PC-3 (cell line): Measurements from ENCODE around the gene SLC2A4. TPM values are rescaled to one million over a fixed set of nuclear protein-coding genes. Genes with fewer than 3 reads are reported as not detected.

Source experiments
- ATAC-seq: fragments of 200-7000 bp; cut with Tn5 transposase; 2 replicates; pipeline ENCODE4 v1.9.1; 2020; ENCODE audit warnings: mild to moderate bottlenecking, moderate library complexity
- BruUV-seq: library from RNA; stranded (reverse); fragments of 400-500 nt; replicated peaks from 2 replicates; lab custom pipeline; 2021; lab: Mats Ljungman, UMichigan
- CTCF ChIA-PET: fragments of 300-600 bp; sonication (Branson Sonifier 250); formaldehyde crosslinking; loops from one replicate; lab custom pipeline; 2022; ENCODE audit warnings: antibody characterized with exemption; lab: Charles Lee
- POLR2A ChIA-PET: fragments of 300-600 bp; sonication (Branson Sonifier 250); formaldehyde crosslinking; loops from one replicate; lab custom pipeline; 2022; ENCODE audit warnings: antibody characterized with exemption; ENCODE audit not compliant: unreplicated experiment; lab: Charles Lee
- DNase-seq: peaks from one replicate; pipeline ENCODE4 v3.0.0-alpha.2; 2015
- H2AFZ ChIP-seq: fragments of 300-600 bp; sonication (generic); 2 replicates; pipeline ENCODE4 v1.6.0; 2016; ENCODE audit warnings: antibody characterized with exemption, low read length
- H3F3A ChIP-seq: fragments of 300-600 bp; sonication (generic); one replicate; pipeline ENCODE4 v1.6.0; 2017; ENCODE audit warnings: antibody characterized with exemption, low read length, control low read depth, mild to moderate bottlenecking; ENCODE audit not compliant: unreplicated experiment
- H3K27ac ChIP-seq: fragments of 300-600 bp; sonication (generic); 2 replicates; pipeline ENCODE4 v1.5.1; 2016; ENCODE audit warnings: mild to moderate bottlenecking, low read length
- H3K27me3 ChIP-seq: fragments of 300-600 bp; sonication (generic); 2 replicates; pipeline ENCODE4 v1.6.1; 2016; ENCODE audit warnings: low read length, mixed read lengths
- H3K36me3 ChIP-seq: fragments of 300-600 bp; sonication (generic); 2 replicates; pipeline ENCODE4 v1.6.1; 2016; ENCODE audit warnings: low read depth, mixed run types, low read length, mixed read lengths
- H3K4me1 ChIP-seq: fragments of 300-600 bp; sonication (generic); 2 replicates; pipeline ENCODE4 v1.5.1; 2016; ENCODE audit warnings: low read length; ENCODE audit not compliant: insufficient read depth
- H3K4me2 ChIP-seq: fragments of 300-600 bp; sonication (generic); 2 replicates; pipeline ENCODE4 v1.6.0; 2016; ENCODE audit warnings: low read length
- H3K4me3 ChIP-seq: fragments of 300-600 bp; sonication (generic); 2 replicates; pipeline ENCODE4 v1.5.1; 2016; ENCODE audit warnings: mild to moderate bottlenecking, low read length, mixed read lengths
- H3K79me2 ChIP-seq: fragments of 300-600 bp; sonication (generic); 2 replicates; pipeline ENCODE4 v1.6.1; 2017; ENCODE audit warnings: low read length, mixed read lengths
- H3K9ac ChIP-seq: fragments of 300-600 bp; sonication (generic); 2 replicates; pipeline ENCODE4 v1.6.0; 2016; ENCODE audit warnings: mild to moderate bottlenecking, low read length
- H3K9me2 ChIP-seq: fragments of 300-600 bp; sonication (generic); replicated peaks from 2 replicates; pipeline ENCODE4 v1.6.1; 2016; ENCODE audit warnings: mixed run types, low read length, mixed read lengths
- H3K9me3 ChIP-seq: fragments of 300-600 bp; sonication (generic); 2 replicates; pipeline ENCODE4 v1.6.1; 2016; ENCODE audit warnings: low read length, mixed read lengths
- H4K20me1 ChIP-seq: fragments of 300-600 bp; sonication (generic); 2 replicates; pipeline ENCODE4 v1.6.1; 2016; ENCODE audit warnings: low read length, mixed read lengths
- CTCF ChIP-seq: fragments of 300-600 bp; sonication (generic); conservative IDR thresholded peaks from 2 replicates; pipeline ENCODE4 v1.5.1; 2017; ENCODE audit warnings: antibody characterized with exemption, low read depth, mild to moderate bottlenecking, low read length
- EZH2 ChIP-seq: fragments of 300-600 bp; sonication (generic); IDR thresholded peaks from one replicate; pipeline ENCODE4 v1.6.1; 2017; ENCODE audit warnings: antibody characterized with exemption, mild to moderate bottlenecking, low read length; ENCODE audit not compliant: unreplicated experiment
- EZH2phosphoT487 ChIP-seq: fragments of 300-600 bp; sonication (generic); IDR thresholded peaks from 2 replicates; pipeline ENCODE4 v1.6.1; 2018; ENCODE audit warnings: mild to moderate bottlenecking, antibody characterized with exemption, low read length, borderline replicate concordance
- intact Hi-C: fragments of 100-400 bp; cut with micrococcal nuclease; formaldehyde crosslinking; loops from 2 replicates; pipeline ENCODE4 v1.9.0; 2023
- total RNA-seq: library from RNA; depleted of rRNA; stranded (reverse); fragments of >200 nt; gene quantifications from 2 replicates; pipeline ENCODE4 v1.2.3, GENCODE V29; 2014

SLC2A4 gene
- total RNA-seq, 1 experiment from 2014 or later: 0.29 TPM

GRCh38 chr17:7249830-7250229 lies 31.7 kb upstream of the SLC2A4 start:
- intact Hi-C loops: no loop called here
- H3K79me2 ChIP-seq: peaks cover 72% of the 10 kb centered on the region
- DNase-seq: no peak
- no peaks in the 10 kb centered on the region for H3K9me2 ChIP-seq
- BruUV-seq: no TSS peak
- no peaks in the 10 kb centered on the region for H3F3A ChIP-seq
- no peak overlapping the region for H2AFZ ChIP-seq
- H3K27me3 ChIP-seq: no peaks in the 10 kb centered on the region
- H3K9ac ChIP-seq: peak overlapping the region; percentile 96
- peak overlapping the region; percentile 92 for H3K4me3 ChIP-seq
- H3K9me3 ChIP-seq: no peaks in the 10 kb centered on the region
- CTCF ChIA-PET: no interaction called here
- no peak overlapping the region for H3K27ac ChIP-seq
- H3K4me2 ChIP-seq: peak overlapping the region; percentile 93
- peaks cover 21% of the 10 kb centered on the region for H3K4me1 ChIP-seq
- TF ChIP-seq EZH2phosphoT487 (no peak), CTCF (no peak), EZH2 (no peak)
- POLR2A ChIA-PET: interaction anchor here (0.6 kb wide), 2 partner anchors 17 to 25 kb away, joined by 3 read pairs; no protein-coding TSS in a partner anchor
- peaks cover 7% of the 10 kb centered on the region; the same call in 1 of the 2 replicates for H3K36me3 ChIP-seq
- 0 out of 2 replicates have a peak, but pooled peaks cover 5% of the 10 kb centered on the region for H4K20me1 ChIP-seq
- no peak for ATAC-seq

GRCh38 chr17:7250695-7251627 lies 30.6 kb upstream of the SLC2A4 start:
- CTCF ChIA-PET: no interaction called here
- POLR2A ChIA-PET: interaction anchor here (0.6 kb wide), 1 partner anchor 15 kb away, joined by 3 read pairs; no protein-coding TSS in a partner anchor
- Histone ChIP-seq H3K4me2 (peak overlapping the region; percentile 93), H3K9me3 (no peaks in the 10 kb centered on the region), H3K79me2 (peaks cover 77% of the 10 kb centered on the region), H3K9ac (peak overlapping the region; percentile 96), H2AFZ (no peak overlapping the region), H3F3A (no peaks in the 10 kb centered on the region), H3K4me1 (peaks cover 21% of the 10 kb centered on the region), H3K27ac (peak overlapping the region; percentile 96), H3K27me3 (no peaks in the 10 kb centered on the region), H3K4me3 (peak overlapping the region; percentile 92), H4K20me1 (0 out of 2 replicates have a peak, but pooled peaks cover 5% of the 10 kb centered on the region), H3K9me2 (no peaks in the 10 kb centered on the region), H3K36me3 (peaks cover 9% of the 10 kb centered on the region; the same call in 1 of the 2 replicates)
- no TSS peak for BruUV-seq
- intact Hi-C loops: no loop called here
- no peak for DNase-seq
- no peak; the same call in 1 of the 2 replicates for ATAC-seq
- TF ChIP-seq CTCF: no peak
- TF ChIP-seq EZH2phosphoT487: no peak
- no peak for TF ChIP-seq EZH2
